LNCaP clone FGC (cell line): Measurements from ENCODE around the gene STAT5B.

Experiments
- DNase-seq: peaks from one replicate; pipeline ENCODE4 v3.0.0-alpha.2; 2011; ENCODE audit warnings: low read depth
- H3K4me3 ChIP-seq: 2 replicates; pipeline ENCODE4 v1.5.1; 2011; ENCODE audit warnings: mild to moderate bottlenecking, low read depth, low read length, control low read depth
- CTCF ChIP-seq: IDR thresholded peaks from 2 replicates; pipeline ENCODE4 v1.5.1; 2012; ENCODE audit warnings: mild to moderate bottlenecking; ENCODE audit not compliant: control insufficient read depth, insufficient read depth; ENCODE audit errors: extremely low read depth

STAT5B gene

GRCh38 chr17:42153919-42154742 is 122.1 kb downstream of the STAT5B start:
- DNase-seq, result no peak
- no peak for TF ChIP-seq CTCF
- peak overlapping the region; percentile 100 for H3K4me3 ChIP-seq
